Measurements from ENCODE around the gene GJA1. TPM values are rescaled to one million over a fixed set of nuclear protein-coding genes. Genes with fewer than 3 reads are reported as not detected.

The GJA1 gene
- total RNA-seq, 1 donor from 2014 or later: 605 TPM

GRCh38 chr6:121482751-121483150 lies 47.3 kb downstream of the GJA1 start:
- DNase-seq (ENCODE audit: low read depth, low spot score): no peak

GRCh38 chr6:121485359-121485811 lies 49.9 kb downstream of the GJA1 start:
- no peak for DNase-seq (ENCODE audit: low read depth, low spot score)

- no peak for DNase-seq (ENCODE audit: low read depth, low spot score)
These were observed 56.1 kb downstream of the GJA1 start for GRCh38 chr6:121491576-121491975.

- no peak for DNase-seq (ENCODE audit: low read depth, low spot score)
These were observed 57.1 kb downstream of the GJA1 start for GRCh38 chr6:121492536-121492935.

GRCh38 chr6:121497970-121498375 lies 62.5 kb downstream of the GJA1 start:
- DNase-seq (ENCODE audit: low read depth, low spot score): no peak

- no peak for DNase-seq (ENCODE audit: low read depth, low spot score)
These were observed 63.2 kb downstream of the GJA1 start for GRCh38 chr6:121498481-121499276.

Other genes starting within 250 kb of the GJA1 start
- gene TBC1D32, start 101.2 kb upstream of the GJA1 start, total RNA-seq: 3.0 and 5.7 TPM in 2 replicates